Activated T-helper 1 cell treated with Interleukin-2 at 50 U/mL for 16 hours (primary cell): Measurements from ENCODE around the gene ADIPOQ.
"Not testable (repeated sequence)": the region's sequence is repeated elsewhere in the genome, so short reads cannot be mapped to it uniquely, and the experiment has no call there.

Experiments
- DNase-seq: peaks from one replicate; pipeline ENCODE4 v3.0.0-alpha.2; 2020; ENCODE audit warnings: low read depth

Gene ADIPOQ

GRCh38 chr3:186907075-186907474 is 64.6 kb downstream of the ADIPOQ start:
- not testable (repeated sequence) for DNase-seq
